RWPE2 (cell line): ENCODE measurements around the gene PSD2.

Experiments
- ATAC-seq: fragments of 200-7000 bp; cut with Tn5 transposase; 3 replicates; pipeline ENCODE4 v1.9.1; 2021; ENCODE audit warnings: low read depth
- DNase-seq: peaks from one replicate; pipeline ENCODE4 v3.0.0-alpha.2; 2020; ENCODE audit warnings: low spot score
- H3K27ac ChIP-seq: fragments of 450-650 bp; 2 replicates; pipeline ENCODE4 v1.5.1; 2017; ENCODE audit warnings: mild to moderate bottlenecking; ENCODE audit not compliant: poor library complexity, severe bottlenecking
- H3K27me3 ChIP-seq: fragments of 250-450 bp; sonication (Bioruptor Pico); 2 replicates; pipeline ENCODE4 v1.5.1; 2021; ENCODE audit warnings: mild to moderate bottlenecking, moderate library complexity; ENCODE audit not compliant: insufficient read depth, poor library complexity, severe bottlenecking
- H3K36me3 ChIP-seq: fragments of 250-450 bp; sonication (Bioruptor Pico); 2 replicates; pipeline ENCODE4 v1.5.1; 2020; ENCODE audit warnings: low read depth, mild to moderate bottlenecking, moderate library complexity
- H3K4me1 ChIP-seq: fragments of 250-450 bp; sonication (Bioruptor Pico); 2 replicates; pipeline ENCODE4 v1.5.1; 2021; ENCODE audit warnings: mild to moderate bottlenecking, moderate library complexity; ENCODE audit not compliant: insufficient read depth, poor library complexity, severe bottlenecking
- H3K4me3 ChIP-seq: fragments of 250-450 bp; sonication (Bioruptor Pico); 2 replicates; pipeline ENCODE4 v1.5.1; 2021; ENCODE audit warnings: mild to moderate bottlenecking, moderate library complexity; ENCODE audit not compliant: severe bottlenecking
- H3K9me3 ChIP-seq: fragments of 250-450 bp; sonication (Bioruptor Pico); 2 replicates; pipeline ENCODE4 v1.5.1; 2021; ENCODE audit warnings: mild to moderate bottlenecking, moderate library complexity; ENCODE audit not compliant: severe bottlenecking
- TF ChIP-seq, protein P1 (sequence below): fragments of 450-650 bp; IDR thresholded peaks from one replicate; pipeline ENCODE4 v1.5.1; 2017; ENCODE audit warnings: mild to moderate bottlenecking, moderate library complexity; ENCODE audit not compliant: poor library complexity, severe bottlenecking

Gene PSD2

DNA sequence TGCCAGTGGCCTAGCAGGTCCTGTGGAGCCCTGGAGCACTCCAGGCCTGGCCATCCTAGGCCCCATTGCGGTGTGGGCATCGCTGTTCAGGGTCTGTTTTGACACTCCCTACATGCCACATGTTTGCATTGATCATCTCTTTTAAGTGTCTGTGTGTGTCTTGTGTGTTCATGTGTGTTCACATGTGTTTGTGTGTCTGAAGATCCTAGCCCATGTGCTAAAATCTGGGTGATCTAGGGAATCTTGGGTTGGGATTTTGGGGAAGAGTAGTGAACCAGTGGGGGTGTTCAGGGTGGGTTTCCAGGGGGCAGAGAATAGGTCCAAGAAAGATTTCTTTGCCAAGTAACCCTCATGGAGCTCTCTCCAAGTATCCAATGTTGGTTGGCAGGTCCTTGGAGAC is 8.4 kb downstream of the PSD2 start:
- Histone ChIP-seq H3K27ac (no peak overlapping the region), H3K4me1 (no peaks in the 10 kb centered on the region), H3K36me3 (no peaks in the 10 kb centered on the region), H3K9me3 (no peaks in the 10 kb centered on the region), H3K27me3 (peaks cover 10% of the 10 kb centered on the region), H3K4me3 (no peak overlapping the region)
- TF ChIP-seq, protein P1, sequence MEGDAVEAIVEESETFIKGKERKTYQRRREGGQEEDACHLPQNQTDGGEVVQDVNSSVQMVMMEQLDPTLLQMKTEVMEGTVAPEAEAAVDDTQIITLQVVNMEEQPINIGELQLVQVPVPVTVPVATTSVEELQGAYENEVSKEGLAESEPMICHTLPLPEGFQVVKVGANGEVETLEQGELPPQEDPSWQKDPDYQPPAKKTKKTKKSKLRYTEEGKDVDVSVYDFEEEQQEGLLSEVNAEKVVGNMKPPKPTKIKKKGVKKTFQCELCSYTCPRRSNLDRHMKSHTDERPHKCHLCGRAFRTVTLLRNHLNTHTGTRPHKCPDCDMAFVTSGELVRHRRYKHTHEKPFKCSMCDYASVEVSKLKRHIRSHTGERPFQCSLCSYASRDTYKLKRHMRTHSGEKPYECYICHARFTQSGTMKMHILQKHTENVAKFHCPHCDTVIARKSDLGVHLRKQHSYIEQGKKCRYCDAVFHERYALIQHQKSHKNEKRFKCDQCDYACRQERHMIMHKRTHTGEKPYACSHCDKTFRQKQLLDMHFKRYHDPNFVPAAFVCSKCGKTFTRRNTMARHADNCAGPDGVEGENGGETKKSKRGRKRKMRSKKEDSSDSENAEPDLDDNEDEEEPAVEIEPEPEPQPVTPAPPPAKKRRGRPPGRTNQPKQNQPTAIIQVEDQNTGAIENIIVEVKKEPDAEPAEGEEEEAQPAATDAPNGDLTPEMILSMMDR = no peak
- DNase-seq (no peak), ATAC-seq (no peak)

DNA sequence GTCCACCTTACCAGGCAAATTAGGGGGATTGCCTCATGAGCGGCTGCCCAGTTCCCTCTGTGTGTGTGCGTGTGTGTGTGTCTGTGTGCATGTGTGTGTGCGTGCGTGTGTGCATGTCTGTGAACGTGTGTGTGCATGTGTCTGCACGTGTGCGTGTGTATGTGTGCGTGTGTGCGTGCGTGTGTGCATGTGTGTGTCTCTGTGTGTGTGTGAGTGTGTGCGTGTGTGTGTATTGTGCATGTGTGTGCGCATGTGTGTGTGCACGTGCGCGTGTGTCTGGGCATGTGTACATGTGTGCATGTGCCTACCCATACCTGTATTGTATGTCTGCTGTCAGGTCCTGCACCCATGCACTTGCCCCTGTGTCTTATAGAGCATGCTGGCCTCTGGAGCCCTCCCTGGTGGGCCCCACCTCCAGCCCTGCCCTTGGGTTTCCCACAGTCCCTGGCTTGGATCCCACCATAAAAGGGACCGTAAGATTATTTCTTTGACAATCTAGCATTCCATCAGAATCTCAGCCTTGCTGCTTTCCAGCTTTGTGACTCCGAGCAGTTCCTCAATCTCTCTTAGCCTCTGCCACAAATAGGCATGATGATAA is 9.3 kb downstream of the PSD2 start:
- DNase-seq = no peak
- ATAC-seq = no peak
- peaks cover 9% of the 10 kb centered on the region for H3K27me3 ChIP-seq
- no peaks in the 10 kb centered on the region for H3K9me3 ChIP-seq
- no peaks in the 10 kb centered on the region for H3K4me1 ChIP-seq
- no peak overlapping the region for H3K4me3 ChIP-seq
- TF ChIP-seq, protein P1 = no peak
- no peaks in the 10 kb centered on the region for H3K36me3 ChIP-seq
- no peak overlapping the region for H3K27ac ChIP-seq

DNA sequence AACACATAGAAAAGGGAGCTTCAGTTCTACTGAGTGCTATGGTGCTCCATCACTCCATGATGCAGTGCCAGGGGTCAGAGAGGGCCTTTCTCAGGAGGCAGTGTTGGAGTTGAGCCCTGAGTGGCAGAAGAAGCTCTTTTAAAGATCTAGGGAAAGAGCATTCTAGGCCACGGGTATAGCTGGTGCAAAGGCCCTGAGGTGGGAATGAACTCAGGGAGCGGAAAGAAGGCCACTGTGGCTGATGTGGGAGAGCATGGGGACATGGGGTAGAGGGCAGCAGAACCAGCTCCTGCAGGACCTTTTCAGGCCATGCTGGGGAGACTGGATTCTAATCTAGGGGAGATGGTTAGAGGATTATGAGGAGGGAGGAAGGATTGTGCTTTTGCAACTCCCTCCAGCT is 9.9 kb downstream of the PSD2 start:
- Histone ChIP-seq H3K36me3 (no peaks in the 10 kb centered on the region), H3K27ac (no peak overlapping the region), H3K4me3 (no peak overlapping the region), H3K27me3 (peaks cover 9% of the 10 kb centered on the region), H3K4me1 (no peaks in the 10 kb centered on the region), H3K9me3 (no peaks in the 10 kb centered on the region)
- DNase-seq (no peak), ATAC-seq (no peak)
- TF ChIP-seq, protein P1 = no peak

DNA sequence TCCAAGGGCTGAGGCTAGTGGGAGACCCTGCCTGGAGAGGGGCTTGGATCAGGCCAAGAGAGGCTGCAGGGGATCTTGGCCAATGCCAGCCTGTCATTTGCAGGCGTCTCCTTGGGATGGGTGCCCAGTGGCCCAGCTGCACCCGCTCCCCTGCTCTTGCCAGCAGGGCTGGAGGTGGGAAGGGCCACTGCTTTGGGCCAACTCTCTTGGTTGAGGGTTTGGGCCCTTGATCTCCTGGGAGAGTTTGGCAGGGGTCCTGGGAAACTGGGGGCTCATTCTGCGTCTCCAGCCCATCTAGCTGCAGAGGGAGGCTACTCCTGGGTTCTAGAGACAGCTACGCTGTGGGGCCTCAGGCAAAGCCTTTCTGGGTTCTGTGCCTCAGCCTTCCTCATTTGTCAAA is 10.5 kb downstream of the PSD2 start:
- no peak overlapping the region for H3K4me3 ChIP-seq
- no peaks in the 10 kb centered on the region for H3K9me3 ChIP-seq
- no peaks in the 10 kb centered on the region for H3K36me3 ChIP-seq
- no peak overlapping the region for H3K27ac ChIP-seq
- H3K4me1 ChIP-seq = no peaks in the 10 kb centered on the region
- H3K27me3 ChIP-seq = peaks cover 9% of the 10 kb centered on the region
- TF ChIP-seq, protein P1 = no peak
- ATAC-seq (no peak), DNase-seq (no peak)
